Gastrocnemius medialis (tissue), 4 donors: ENCODE measurements around the gene CFP. TPM values are rescaled to one million over a fixed set of nuclear protein-coding genes. Genes with fewer than 3 reads are reported as not detected.

ENCODE experiments used
- ATAC-seq, 2 donors: fragments of 150-250 bp; one replicate each; pipeline ENCODE4 v1.9.1; 2016
- DNase-seq, 2 donors: peaks; one replicate each; pipeline ENCODE4 v3.0.0-alpha.2; 2019
- H3K27ac ChIP-seq, 4 donors: fragments of 200-600 bp; sonication (generic); 1 replicate in 1 of 4; 2 replicates in 3 of 4; pipeline ENCODE4 v1.5.1; 2016 to 2018; ENCODE audit warnings: mild to moderate bottlenecking in 2 of 4, moderate library complexity in 1 of 4
- H3K27me3 ChIP-seq, 3 donors: fragments of 200-600 bp; sonication (generic) in 2 of 3; 1 replicate in 1 of 3; 2 replicates in 2 of 3; pipeline versions ENCODE4 v1.5.1 to v1.6.0; 2016 to 2019; ENCODE audit warnings: mild to moderate bottlenecking in 1 of 3, moderate library complexity in 1 of 3
- H3K36me3 ChIP-seq, 2 donors: fragments of 200-600 bp; sonication (generic) in 1 of 2; one replicate each; pipeline ENCODE4 v1.5.1; 2017 to 2018
- H3K4me1 ChIP-seq, 2 donors: fragments of 200-600 bp; sonication (generic) in 1 of 2; one replicate each; pipeline ENCODE4 v1.5.1; 2016 to 2017; ENCODE audit warnings: mild to moderate bottlenecking in 2 of 2
- H3K4me3 ChIP-seq, 4 donors: fragments of 200-600 bp; sonication (generic) in 3 of 4; 1 replicate in 1 of 4; 2 replicates in 3 of 4; pipeline ENCODE4 v1.5.1; 2016 to 2019; ENCODE audit warnings: mild to moderate bottlenecking in 2 of 4
- H3K9me3 ChIP-seq, 3 donors: fragments of 200-600 bp; sonication (generic) in 2 of 3; 1 replicate in 1 of 3; 2 replicates in 2 of 3; pipeline ENCODE4 v1.5.1; 2016 to 2019
- CTCF ChIP-seq, 5 experiments: fragments of 450-650 bp in 3 of 5; fragments of 200-600 bp in 2 of 5; sonication (generic) in 2 of 5; IDR thresholded peaks in 4 of 5; conservative IDR thresholded peaks in 1 of 5; 1 replicate in 4 of 5; 2 replicates in 1 of 5; pipeline ENCODE4 v1.5.1; 2016 to 2019; ENCODE audit warnings: antibody characterized with exemption in 5 of 5, mild to moderate bottlenecking in 3 of 5, moderate library complexity in 3 of 5
- POLR2A ChIP-seq, 2 donors: fragments of 450-650 bp; IDR thresholded peaks; one replicate each; pipeline ENCODE4 v1.6.1; 2017; ENCODE audit warnings: antibody characterized with exemption in 2 of 2, mild to moderate bottlenecking in 2 of 2, moderate library complexity in 2 of 2
- in situ Hi-C, 4 donors: fragments of 200-750 bp; cut with MboI; loops; one replicate each; pipeline versions ENCODE4 v1.15.0 to v1.8.0; 2017; ENCODE audit warnings: low sequenced_read_pairs in 4 of 4
- intact Hi-C: fragments of 100-400 bp; cut with DNase I; formaldehyde crosslinking; loops from one replicate; pipeline ENCODE4 v1.15.1; 2023; ENCODE audit warnings: low total_unique reads
- total RNA-seq, 4 donors: library from RNA; depleted of rRNA; stranded (reverse); fragments of >200 nt; gene quantifications; one replicate each; pipeline versions ENCODE4 v1.1.0 to v1.2.3, GENCODE V29; 2016

CFP gene
- total RNA-seq, 4 donors from 2014 or later: 0.51 to 3.8 (median 3.3) TPM; not detected in 1

GRCh38 chrX:47612418-47612817 is 17.3 kb downstream of the CFP start:
- TF ChIP-seq POLR2A (IDR thresholded peaks at IDR 0.05) (no peak), CTCF (IDR thresholded peaks at IDR 0.05 in 4 of 5, conservative IDR thresholded peaks at IDR 0.05 in 1 of 5) (no peak)
- in situ Hi-C loops: no loop called here
- intact Hi-C loops: no loop called here

DNA sequence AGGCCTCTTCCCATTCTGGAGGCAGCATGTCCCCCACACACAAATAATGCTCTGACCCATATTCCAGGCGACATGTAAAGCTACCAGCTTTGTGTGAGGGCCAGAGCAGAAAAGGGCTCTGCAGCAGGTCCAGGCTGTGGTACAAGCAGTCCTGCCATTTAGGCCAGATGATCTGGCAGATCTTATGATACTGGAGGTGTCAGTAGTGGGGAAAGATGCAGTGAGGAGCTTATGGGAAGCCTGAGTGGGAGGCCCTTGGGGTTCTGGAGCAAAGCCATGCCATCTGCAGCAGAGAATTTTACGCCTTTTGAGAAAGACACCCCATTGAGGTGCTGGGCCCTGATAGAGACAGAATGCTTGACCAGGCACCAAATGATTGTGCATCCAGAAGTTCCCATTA is 17.8 kb downstream of the CFP start:
- Histone ChIP-seq H3K27me3 (no peaks in the 10 kb centered on the region), H3K27ac (no peak overlapping the region), H3K9me3 (no peaks in the 10 kb centered on the region), H3K4me1 (no peaks in the 10 kb centered on the region), H3K36me3 (no peaks in the 10 kb centered on the region), H3K4me3 (no peak overlapping the region)
- intact Hi-C loops: no loop called here
- DNase-seq: no peak
- no peak for ATAC-seq
- TF ChIP-seq CTCF (IDR thresholded peaks at IDR 0.05 in 4 of 5, conservative IDR thresholded peaks at IDR 0.05 in 1 of 5): no peak
- TF ChIP-seq POLR2A (IDR thresholded peaks at IDR 0.05): no peak
- in situ Hi-C loops: no loop called here

More at GRCh38 chrX:47612418-47612817, 17.3 kb downstream of the CFP start:
- no peaks in the 10 kb centered on the region for H3K9me3 ChIP-seq
- H3K36me3 ChIP-seq: no peaks in the 10 kb centered on the region
- no peak overlapping the region for H3K4me3 ChIP-seq
- no peaks in the 10 kb centered on the region for H3K27me3 ChIP-seq
- DNase-seq: no peak
- H3K4me1 ChIP-seq: no peaks in the 10 kb centered on the region
- no peak overlapping the region for H3K27ac ChIP-seq
- no peak for ATAC-seq

DNA sequence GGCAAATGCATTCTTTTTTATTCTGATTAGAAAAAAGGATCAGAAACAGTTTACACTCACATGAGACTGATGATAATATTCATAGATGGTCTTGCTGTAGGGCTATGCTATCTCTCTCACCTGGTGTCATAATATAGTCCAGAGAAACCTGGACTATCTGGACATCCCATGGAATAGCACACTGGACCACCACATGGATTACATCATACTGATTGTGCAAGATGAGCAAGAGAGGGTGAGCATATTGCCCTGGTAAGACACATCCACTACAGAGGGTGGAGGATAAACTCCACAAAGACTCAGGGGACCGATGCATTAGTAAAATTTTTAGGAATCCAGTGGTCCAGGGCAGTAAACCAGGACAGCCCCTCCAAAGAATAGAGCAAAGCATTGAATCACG is 18.2 kb downstream of the CFP start:
- no peaks in the 10 kb centered on the region for H3K36me3 ChIP-seq
- in situ Hi-C loops: no loop called here
- H3K9me3 ChIP-seq: no peaks in the 10 kb centered on the region
- intact Hi-C loops: no loop called here
- no peak overlapping the region for H3K4me3 ChIP-seq
- DNase-seq (no peak), ATAC-seq (no peak)
- no peaks in the 10 kb centered on the region for H3K27me3 ChIP-seq
- H3K27ac ChIP-seq: no peak overlapping the region
- H3K4me1 ChIP-seq: no peaks in the 10 kb centered on the region
- TF ChIP-seq CTCF (IDR thresholded peaks at IDR 0.05 in 4 of 5, conservative IDR thresholded peaks at IDR 0.05 in 1 of 5) (no peak), POLR2A (IDR thresholded peaks at IDR 0.05) (no peak)

DNA sequence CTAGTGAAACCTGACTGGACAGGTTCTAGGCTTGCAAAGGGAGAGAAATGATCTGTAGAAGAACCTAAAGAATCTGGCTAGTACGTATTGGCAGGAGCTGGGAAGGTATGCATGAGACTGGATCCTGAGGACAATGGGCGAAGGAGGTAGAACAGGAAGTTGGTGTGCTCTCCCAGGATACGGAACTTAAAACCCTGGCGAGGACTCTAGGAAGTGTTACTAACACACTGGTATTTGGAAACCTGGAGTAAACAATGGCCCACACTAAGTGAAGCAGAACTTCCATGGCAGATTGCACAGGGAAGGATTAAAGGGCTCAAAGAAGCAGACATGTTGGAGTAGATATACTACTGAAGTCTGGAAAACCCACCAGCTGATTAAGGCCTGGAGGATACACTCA is 19.2 kb downstream of the CFP start:
- H3K27ac ChIP-seq: no peak overlapping the region
- in situ Hi-C loops: no loop called here
- no peak for TF ChIP-seq POLR2A (IDR thresholded peaks at IDR 0.05)
- no peak for TF ChIP-seq CTCF (IDR thresholded peaks at IDR 0.05 in 4 of 5, conservative IDR thresholded peaks at IDR 0.05 in 1 of 5)
- intact Hi-C loops: no loop called here
- no peak overlapping the region for H3K4me3 ChIP-seq
- no peaks in the 10 kb centered on the region for H3K36me3 ChIP-seq
- DNase-seq: no peak
- no peaks in the 10 kb centered on the region for H3K27me3 ChIP-seq
- ATAC-seq: no peak
- no peaks in the 10 kb centered on the region for H3K9me3 ChIP-seq
- no peaks in the 10 kb centered on the region for H3K4me1 ChIP-seq

GRCh38 chrX:47608130-47608810 is 21.5 kb downstream of the CFP start:
- TF ChIP-seq CTCF (IDR thresholded peaks at IDR 0.05 in 4 of 5, conservative IDR thresholded peaks at IDR 0.05 in 1 of 5) (no peak), POLR2A (IDR thresholded peaks at IDR 0.05) (no peak)
- in situ Hi-C loops (no loop called here), intact Hi-C loops (no loop called here)
- no peaks in the 10 kb centered on the region for H3K36me3 ChIP-seq
- H3K4me1 ChIP-seq: no peaks in the 10 kb centered on the region
- no peak for DNase-seq
- H3K9me3 ChIP-seq: no peaks in the 10 kb centered on the region
- H3K27me3 ChIP-seq: no peaks in the 10 kb centered on the region
- H3K27ac ChIP-seq: no peak overlapping the region
- H3K4me3 ChIP-seq: no peak overlapping the region
- ATAC-seq: no peak
